Activated B cell treated with CpG ODN at 0.5 μM for 24 hours (primary cell): Measurements from ENCODE around the gene YIPF7. TPM values are rescaled to one million over a fixed set of nuclear protein-coding genes. Genes with fewer than 3 reads are reported as not detected.

ENCODE experiments used
- ATAC-seq: fragments of 200-7000 bp; cut with Tn5 transposase; one replicate; pipeline ENCODE4 v1.10.0; 2021; ENCODE audit warnings: low read depth, mild to moderate bottlenecking, moderate library complexity
- CTCF ChIA-PET: fragments of 350-600 bp; sonication (Branson Sonifier 250); formaldehyde crosslinking; loops from one replicate; lab custom pipeline; 2021; ENCODE audit warnings: antibody characterized with exemption; lab: Charles Lee
- POLR2A ChIA-PET: fragments of 350-600 bp; sonication (Branson Sonifier 250); formaldehyde crosslinking; loops from one replicate; lab custom pipeline; 2021; ENCODE audit warnings: antibody characterized with exemption; lab: Charles Lee
- DNase-seq: peaks from one replicate; pipeline ENCODE4 v3.0.0; 2022
- H3K27ac Mint-ChIP-seq: one replicate; pipeline ENCODE4 v1.8.0; 2020; ENCODE audit warnings: mixed read lengths
- H3K27me3 Mint-ChIP-seq: one replicate; pipeline ENCODE4 v1.8.0; 2021; ENCODE audit warnings: mixed read lengths
- H3K36me3 Mint-ChIP-seq: one replicate; pipeline ENCODE4 v1.8.0; 2021; ENCODE audit warnings: low read depth, mixed read lengths
- H3K4me1 Mint-ChIP-seq: one replicate; pipeline ENCODE4 v1.8.0; 2021; ENCODE audit warnings: mixed read lengths
- H3K4me3 Mint-ChIP-seq: one replicate; pipeline ENCODE4 v1.8.0; 2020; ENCODE audit warnings: mild to moderate bottlenecking, mixed read lengths
- H3K9me3 Mint-ChIP-seq: one replicate; pipeline ENCODE4 v1.8.0; 2020; ENCODE audit warnings: mixed read lengths
- CTCF ChIP-seq: fragments of 200-600 bp; IDR thresholded peaks from one replicate; pipeline ENCODE4 v1.8.0; 2022; ENCODE audit warnings: antibody characterized with exemption, mild to moderate bottlenecking
- intact Hi-C: fragments of 100-400 bp; cut with micrococcal nuclease; formaldehyde crosslinking; loops from one replicate; pipeline ENCODE4 v1.15.1; 2024
- total RNA-seq: library from RNA; stranded (reverse); gene quantifications from 2 replicates; pipeline ENCODE4 v1.2.3, GENCODE V29; 2022

Gene YIPF7
- not detected in 2 replicates for total RNA-seq

GRCh38 chr4:44651425-44651824, at the start of gene YIPF7:
YIPF7 (minus strand) TSS chr4:44651625; CDS start chr4:44650100, 1,525 bp downstream.
- no peak for TF ChIP-seq CTCF
- POLR2A ChIA-PET, result no interaction called here
- Mint-ChIP-seq H3K36me3 (no peaks in the 10 kb centered on the region), H3K27me3 (peaks cover 6% of the 10 kb centered on the region), H3K27ac (no peak within 1 kb of the TSS), H3K9me3 (no peaks in the 10 kb centered on the region), H3K4me3 (no peak within 1 kb of the TSS), H3K4me1 (no peaks in the 10 kb centered on the region)
- no peak for DNase-seq
- CTCF ChIA-PET, result no interaction called here
- ATAC-seq, result no peak
- intact Hi-C loops, result no loop called here

GRCh38 chr4:44701037-44701436, 49.6 kb upstream of the YIPF7 start:
- Mint-ChIP-seq H3K4me1 (no peaks in the 10 kb centered on the region), H3K27ac (no peak overlapping the region), H3K9me3 (no peaks in the 10 kb centered on the region), H3K4me3 (no peak overlapping the region), H3K27me3 (no peaks in the 10 kb centered on the region), H3K36me3 (peaks cover 67% of the 10 kb centered on the region)
- no peak for DNase-seq
- no peak for TF ChIP-seq CTCF
- intact Hi-C loops, result no loop called here
- ATAC-seq, result no peak
- CTCF ChIA-PET, result no interaction called here
- POLR2A ChIA-PET, result no interaction called here

GRCh38 chr4:44700427-44700826, 49.0 kb upstream of the YIPF7 start:
- intact Hi-C loops, result no loop called here
- H3K4me3 Mint-ChIP-seq, result no peak overlapping the region
- H3K27me3 Mint-ChIP-seq, result no peaks in the 10 kb centered on the region
- ChIA-PET POLR2A (no interaction called here), CTCF (no interaction called here)
- no peak overlapping the region for H3K27ac Mint-ChIP-seq
- peaks cover 73% of the 10 kb centered on the region for H3K36me3 Mint-ChIP-seq
- no peak for DNase-seq
- ATAC-seq, result no peak
- H3K9me3 Mint-ChIP-seq, result no peaks in the 10 kb centered on the region
- TF ChIP-seq CTCF, result no peak
- no peaks in the 10 kb centered on the region for H3K4me1 Mint-ChIP-seq

- Mint-ChIP-seq H3K4me1 (peaks cover 9% of the 10 kb centered on the region), H3K4me3 (no peak overlapping the region), H3K9me3 (no peaks in the 10 kb centered on the region), H3K36me3 (peaks cover 62% of the 10 kb centered on the region), H3K27ac (no peak overlapping the region), H3K27me3 (no peaks in the 10 kb centered on the region)
- CTCF ChIA-PET, result no interaction called here
- intact Hi-C loops, result no loop called here
- DNase-seq (no peak), ATAC-seq (no peak)
- TF ChIP-seq CTCF, result no peak
- POLR2A ChIA-PET, result no interaction called here
These were observed 33.2 kb upstream of the YIPF7 start for GRCh38 chr4:44684648-44685047.

- H3K36me3 Mint-ChIP-seq, result peaks cover 27% of the 10 kb centered on the region
- POLR2A ChIA-PET, result interaction anchor here (0.8 to 2.5 kb wide), 6 partner anchors 14 to 58 kb away, joined by 3 to 43 read pairs (median 3); partner anchors contain the start of gene GNPDA2
- H3K4me1 Mint-ChIP-seq, result peaks cover 25% of the 10 kb centered on the region
These were observed 27.6 kb upstream of the YIPF7 start for GRCh38 chr4:44679060-44679459.

More at GRCh38 chr4:44679060-44679459, 27.6 kb upstream of the YIPF7 start:
- Mint-ChIP-seq H3K27me3 (no peaks in the 10 kb centered on the region), H3K27ac (peak overlapping the region; percentile 97), H3K4me3 (peak overlapping the region; percentile 97), H3K9me3 (no peaks in the 10 kb centered on the region)
- CTCF ChIA-PET, result no interaction called here
- ATAC-seq, result no peak
- no peak for TF ChIP-seq CTCF
- intact Hi-C loops, result no loop called here
- DNase-seq, result no peak
